Superior temporal gyrus (tissue), 1 donor: ENCODE measurements around the gene DBF4B.

Experiments used
- DNase-seq: peaks from one replicate; pipeline ENCODE4 v3.0.0-alpha.2; 2016; ENCODE audit errors: extremely low spot score

The DBF4B gene

DNA sequence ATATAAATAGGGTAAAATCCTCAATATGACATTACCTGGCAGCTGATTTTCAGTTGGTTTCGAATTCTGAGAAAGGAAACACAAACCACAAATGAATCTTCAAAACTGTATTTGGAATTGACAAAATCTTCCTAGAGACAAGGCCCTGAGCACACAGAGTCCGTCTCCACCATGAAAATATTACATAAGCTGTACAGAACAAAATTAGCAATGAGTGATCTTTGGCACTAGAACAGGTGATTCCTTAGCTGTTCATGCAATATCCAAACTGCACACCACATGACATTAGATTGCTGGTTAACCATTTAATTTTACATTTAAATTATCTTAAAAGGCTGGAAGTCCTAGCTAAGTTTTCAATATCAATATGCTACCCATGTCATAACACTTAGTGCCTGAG, 89.9 kb downstream of the DBF4B start:
- DNase-seq = no peak
